Endodermal cell (in vitro differentiated cells): ENCODE data around the gene CHTF8. TPM values are rescaled to one million over a fixed set of nuclear protein-coding genes. Genes with fewer than 3 reads are reported as not detected.
A peak's percentile ranks its signal among the peaks of the same experiment; 100 is the strongest.

Experiments
- DNase-seq: peaks from one replicate; pipeline ENCODE4 v3.0.0-alpha.2; 2017
- H3K27ac ChIP-seq: 2 replicates; pipeline ENCODE4 v1.5.1; 2013; ENCODE audit warnings: mild to moderate bottlenecking, low read depth, low read length, moderate library complexity
- H3K27me3 ChIP-seq: 2 replicates; pipeline ENCODE4 v1.6.1; 2013; ENCODE audit warnings: mild to moderate bottlenecking, low read length, moderate library complexity; ENCODE audit not compliant: insufficient read depth, control insufficient read depth, poor library complexity, severe bottlenecking
- H3K36me3 ChIP-seq: 2 replicates; pipeline ENCODE4 v1.7.0; 2013; ENCODE audit warnings: mild to moderate bottlenecking, low read length, moderate library complexity; ENCODE audit not compliant: control insufficient read depth, insufficient read depth
- H3K4me1 ChIP-seq: one replicate; pipeline ENCODE4 v1.7.0; 2013; ENCODE audit warnings: low read length; ENCODE audit not compliant: control insufficient read depth, insufficient read depth
- H3K4me3 ChIP-seq: 2 replicates; pipeline ENCODE4 v1.5.1; 2013; ENCODE audit warnings: mild to moderate bottlenecking, low read length, moderate library complexity
- H3K9ac ChIP-seq: 2 replicates; pipeline ENCODE4 v1.6.1; 2013; ENCODE audit warnings: mild to moderate bottlenecking, low read length, moderate library complexity; ENCODE audit not compliant: poor library complexity, severe bottlenecking; ENCODE audit errors: extremely low read depth
- H3K9me3 ChIP-seq: 2 replicates; pipeline ENCODE4 v1.6.1; 2013; ENCODE audit warnings: mild to moderate bottlenecking, low read length, moderate library complexity; ENCODE audit not compliant: control insufficient read depth
- H3K27ac Mint-ChIP-seq: 2 replicates; pipeline ENCODE4 v1.8.0; 2020; ENCODE audit warnings: mixed read lengths
- H3K27me3 Mint-ChIP-seq: 2 replicates; pipeline ENCODE4 v1.8.0; 2021; ENCODE audit warnings: mild to moderate bottlenecking, mixed read lengths; ENCODE audit not compliant: insufficient read depth
- H3K36me3 Mint-ChIP-seq: 2 replicates; pipeline ENCODE4 v1.8.0; 2020; ENCODE audit warnings: low read depth, mixed read lengths
- H3K4me1 Mint-ChIP-seq: 2 replicates; pipeline ENCODE4 v1.8.0; 2020; ENCODE audit warnings: mixed read lengths
- H3K4me3 Mint-ChIP-seq: 2 replicates; pipeline ENCODE4 v1.8.0; 2020; ENCODE audit warnings: mild to moderate bottlenecking, moderate library complexity, mixed read lengths
- H3K9me3 Mint-ChIP-seq: 2 replicates; pipeline ENCODE4 v1.8.0; 2020; ENCODE audit warnings: mild to moderate bottlenecking, mixed read lengths
- CTCF ChIP-seq: fragments of 200-600 bp; sonication (generic); conservative IDR thresholded peaks from 2 replicates; pipeline ENCODE4 v1.5.0; 2021; ENCODE audit warnings: antibody characterized with exemption, mild to moderate bottlenecking
- WGBS, 2 experiments: methylation state at CpG; one replicate each; pipeline versions ENCODE4 v1.1.5 to v1.1.7; 2013; ENCODE audit warnings: missing lambda C conversion rate in 2 of 2, mixed read lengths in 1 of 2; ENCODE audit not compliant: insufficient coverage in 1 of 2, insufficient read length in 1 of 2; 5-methylcytosine and 5-hydroxymethylcytosine counted together
- total RNA-seq, 2 donors: library from RNA; stranded (reverse); fragmentation: NEBNext Ultra II Directional in 1 of 2; extraction: Animal tissue kit (Norgen Biotek cat#: 25700) in 1 of 2; gene quantifications; 2 replicates in 1 of 2; 3 replicates in 1 of 2; pipeline ENCODE4 v1.2.1, GENCODE V29; 2021

The CHTF8 gene
- total RNA-seq, 2 donors from 2014 or later: 105 to 142 TPM

- Mint-ChIP-seq H3K27ac (no peak overlapping the region), H3K36me3 (peaks cover 18% of the 10 kb centered on the region), H3K27me3 (peaks cover 53% of the 10 kb centered on the region), H3K9me3 (no peaks in the 10 kb centered on the region), H3K4me3 (peak overlapping the region; percentile 70), H3K4me1 (peaks cover 23% of the 10 kb centered on the region)
- no peaks in the 10 kb centered on the region for H3K9me3 ChIP-seq
- H3K9ac ChIP-seq: no peak overlapping the region
- no peak overlapping the region for H3K27ac ChIP-seq
- TF ChIP-seq CTCF: peak; percentile 39
- H3K27me3 ChIP-seq: peaks cover 42% of the 10 kb centered on the region
- 24 to 42% methylated on average over 5 to 9 of the region's 9 CpGs for WGBS, 2 experiments
- no peaks in the 10 kb centered on the region for H3K36me3 ChIP-seq
- H3K4me1 ChIP-seq: no peaks in the 10 kb centered on the region
- peak; percentile 83 for DNase-seq
- H3K4me3 ChIP-seq: peak overlapping the region; percentile 69
Measured at GRCh38 chr16:69108064-69108904, 24.1 kb downstream of the CHTF8 start.

- no peak overlapping the region for H3K27ac Mint-ChIP-seq
- peak; percentile 81 for DNase-seq
Measured at GRCh38 chr16:69107316-69107962, 24.9 kb downstream of the CHTF8 start.

More at GRCh38 chr16:69107316-69107962, 24.9 kb downstream of the CHTF8 start:
- H3K4me3 ChIP-seq: peak overlapping the region; percentile 69
- no peaks in the 10 kb centered on the region for H3K9me3 Mint-ChIP-seq
- H3K27me3 ChIP-seq: peaks cover 48% of the 10 kb centered on the region
- H3K27me3 Mint-ChIP-seq: peaks cover 61% of the 10 kb centered on the region
- no peak overlapping the region for H3K27ac ChIP-seq
- no peak overlapping the region for H3K9ac ChIP-seq
- peaks cover 18% of the 10 kb centered on the region for H3K36me3 Mint-ChIP-seq
- no peaks in the 10 kb centered on the region for H3K4me1 ChIP-seq
- H3K36me3 ChIP-seq: no peaks in the 10 kb centered on the region
- peaks cover 28% of the 10 kb centered on the region for H3K4me1 Mint-ChIP-seq
- WGBS, 2 experiments: 1 to 2% methylated on average over 21 to 52 of the region's 52 CpGs
- no peaks in the 10 kb centered on the region for H3K9me3 ChIP-seq
- peak; percentile 36 for TF ChIP-seq CTCF
- peak overlapping the region; percentile 70 for H3K4me3 Mint-ChIP-seq
